ENCODE results near the gene PLEKHG4B.
A peak's percentile ranks its signal among the peaks of the same experiment; 100 is the strongest.
"Not testable (repeated sequence)": the region's sequence is repeated elsewhere in the genome, so short reads cannot be mapped to it uniquely, and the experiment has no call there.

PLEKHG4B gene

DNA sequence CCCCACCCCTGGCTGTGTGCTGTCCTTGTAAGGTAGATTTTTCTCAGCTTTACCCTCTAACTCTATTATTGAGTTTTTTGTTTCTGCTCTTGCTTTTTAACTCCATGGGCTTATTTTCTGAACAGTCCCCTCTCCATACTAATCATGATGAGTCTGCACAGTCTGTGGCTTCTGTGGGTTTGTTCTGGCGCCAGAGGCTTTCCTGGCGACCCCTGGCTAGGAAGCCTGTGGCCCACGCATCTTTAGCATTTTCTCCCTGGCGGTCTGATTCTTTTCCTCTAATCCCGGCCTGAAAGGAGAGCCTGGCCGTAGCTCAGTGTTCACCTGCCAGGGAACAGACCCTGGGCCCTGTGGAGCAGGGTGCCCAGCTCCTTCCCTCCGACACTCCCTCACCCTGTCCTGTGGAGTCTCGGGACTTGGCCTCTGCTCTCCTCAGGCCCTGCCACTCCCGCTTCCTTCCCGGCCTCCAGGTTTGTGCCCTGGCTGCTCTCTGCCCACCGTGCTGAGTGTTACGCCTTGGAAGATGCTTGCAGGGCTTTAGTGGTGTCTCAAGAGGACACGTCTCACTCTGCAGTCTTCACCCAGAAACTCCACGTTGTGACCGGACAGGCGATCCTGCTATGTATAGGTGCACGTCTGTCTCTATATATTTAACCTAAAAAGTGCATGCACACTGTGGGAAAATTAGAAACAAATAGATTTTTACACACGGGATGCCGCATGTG lies 67.6 kb downstream of the PLEKHG4B start:
- DNase-seq: no peak

DNA sequence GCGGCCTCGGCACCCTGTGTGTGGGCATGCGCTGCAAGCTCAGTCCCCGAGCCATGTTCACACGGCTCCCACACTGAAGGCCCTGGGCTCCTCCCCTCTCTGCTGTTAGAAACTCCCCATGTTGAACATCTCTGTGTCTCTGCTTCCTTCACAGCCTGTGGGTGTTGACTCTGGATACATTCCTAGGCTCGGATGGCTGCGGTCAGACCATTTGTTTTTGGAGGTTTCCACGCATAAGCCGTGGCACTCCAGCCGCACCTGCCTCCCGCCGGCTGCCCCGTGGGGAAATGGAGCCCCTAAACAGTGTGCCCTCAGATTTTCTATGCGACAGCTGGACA lies 68.2 kb downstream of the PLEKHG4B start:
- DNase-seq: no peak

DNA sequence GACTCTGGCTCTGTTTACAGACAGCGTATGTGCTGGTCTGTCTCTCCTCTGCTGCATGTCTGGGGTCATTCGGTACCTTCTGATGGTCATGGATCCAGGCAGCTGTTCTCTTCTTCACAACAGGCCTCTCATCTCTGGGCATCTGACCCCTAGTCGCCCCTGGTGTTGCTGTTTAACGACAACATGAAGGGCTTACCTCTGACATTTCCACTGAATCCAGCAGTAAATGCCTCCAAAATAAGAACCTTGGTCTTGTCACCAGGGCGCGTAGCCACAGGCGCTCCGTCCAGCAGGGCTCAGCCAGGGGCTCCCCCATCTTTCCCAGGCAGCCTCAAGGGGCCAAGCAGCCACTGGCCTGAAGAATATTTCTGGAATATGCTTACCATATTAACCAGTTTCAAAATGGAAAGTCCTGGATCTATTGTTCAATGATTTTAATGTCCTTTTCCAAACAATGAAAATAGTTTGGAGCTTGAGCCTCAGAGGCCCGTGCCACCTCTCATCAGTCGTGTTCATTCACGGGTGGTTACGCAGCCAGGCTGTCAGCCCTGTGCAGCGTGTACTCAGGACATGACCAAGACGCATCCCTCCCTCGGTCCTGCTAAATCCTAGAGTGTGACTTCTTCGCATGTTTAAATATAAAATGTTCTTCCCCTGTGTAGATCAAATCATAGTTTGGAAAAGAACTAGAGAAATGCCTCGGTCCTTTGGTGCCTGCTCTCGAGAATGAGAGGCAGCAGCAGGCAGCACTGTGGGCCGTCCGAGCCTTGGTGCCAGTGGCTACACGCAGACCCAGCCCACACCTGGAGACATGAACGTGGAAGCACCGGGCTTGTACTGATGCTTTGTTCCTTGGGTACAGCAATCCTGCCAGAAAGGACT lies 69.2 kb downstream of the PLEKHG4B start:
- no peak for DNase-seq

DNA sequence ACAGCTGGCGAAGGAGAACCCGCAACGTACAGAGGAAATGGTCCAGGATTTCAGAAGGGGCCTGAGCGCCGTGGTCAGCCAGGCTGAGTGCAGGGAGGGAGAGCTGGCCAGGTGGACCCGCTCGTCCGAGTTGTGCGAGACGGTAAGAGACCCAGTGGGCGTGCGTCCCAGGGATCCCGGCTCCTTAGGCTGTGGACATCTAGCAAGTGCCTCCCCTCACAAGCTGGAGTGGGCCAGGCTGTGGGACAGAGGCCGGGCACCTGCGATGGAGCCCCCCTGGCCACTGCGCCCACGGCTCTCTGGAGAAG lies 69.8 kb downstream of the PLEKHG4B start:
- DNase-seq: no peak

DNA sequence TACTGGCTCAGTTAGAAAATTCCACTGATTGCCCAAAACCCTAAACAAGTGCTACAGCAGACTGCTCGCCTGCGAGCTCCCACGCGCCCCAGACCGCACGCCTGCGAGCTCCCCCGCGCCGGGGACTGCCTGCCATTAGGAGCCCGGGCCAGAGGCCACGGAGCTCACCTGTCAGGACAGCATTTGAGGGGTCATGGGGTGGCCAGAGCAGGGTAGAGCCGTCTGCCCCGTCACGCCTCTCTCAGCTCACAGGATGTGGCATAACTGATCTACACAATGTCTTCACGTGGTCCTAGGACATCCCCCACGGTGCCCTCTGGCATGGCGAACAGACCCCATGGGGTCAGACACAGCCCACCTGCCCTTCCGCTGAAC lies 70.2 kb downstream of the PLEKHG4B start:
- no peak for DNase-seq

DNA sequence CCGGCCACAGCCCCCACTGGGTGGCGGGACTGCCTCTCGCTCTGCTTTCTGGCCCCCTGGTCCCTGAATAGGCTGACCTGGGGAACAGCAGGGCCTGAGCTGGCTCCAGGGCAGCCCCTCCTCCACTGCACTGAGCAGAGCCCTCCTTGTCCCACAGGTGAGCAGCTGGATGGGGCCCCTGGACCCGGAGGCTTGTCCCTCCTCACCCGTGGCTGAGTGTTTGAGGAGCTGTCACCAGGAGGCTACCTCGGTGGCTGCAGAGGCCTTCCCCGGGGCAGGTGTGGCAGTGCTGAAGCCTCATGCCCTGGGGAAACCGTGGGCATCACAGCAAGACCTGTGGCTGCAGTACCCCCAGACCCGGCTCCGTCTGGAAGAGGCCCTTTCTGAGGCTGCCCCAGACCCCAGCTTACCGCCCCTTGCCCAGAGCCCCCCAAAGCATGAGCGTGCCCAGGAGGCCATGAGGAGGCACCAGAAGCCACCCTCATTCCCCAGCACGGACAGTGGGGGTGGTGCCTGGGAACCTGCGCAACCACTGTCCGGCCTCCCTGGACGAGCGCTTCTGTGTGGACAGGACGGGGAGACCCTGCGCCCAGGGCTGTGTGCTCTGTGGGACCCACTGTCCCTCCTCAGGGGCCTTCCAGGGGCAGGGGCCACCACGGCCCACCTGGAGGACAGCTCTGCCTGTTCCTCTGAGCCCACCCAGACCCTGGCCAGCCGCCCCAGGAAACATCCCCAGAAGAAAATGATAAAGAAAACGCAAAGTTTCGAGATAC lies 70.8 kb downstream of the PLEKHG4B start:
- DNase-seq: no peak

DNA sequence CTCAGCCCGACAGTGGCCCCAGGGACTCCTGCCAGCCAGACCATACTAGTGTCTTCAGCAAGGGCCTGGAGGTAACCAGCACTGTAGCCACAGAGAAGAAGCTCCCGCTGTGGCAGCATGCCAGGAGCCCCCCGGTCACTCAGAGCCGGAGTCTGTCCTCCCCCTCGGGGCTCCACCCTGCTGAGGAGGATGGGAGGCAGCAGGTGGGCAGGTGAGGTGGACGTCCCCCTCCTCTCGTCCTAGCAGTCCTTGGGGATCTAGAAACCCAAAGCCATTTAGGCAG lies 71.3 kb downstream of the PLEKHG4B start:
- DNase-seq: no peak

DNA sequence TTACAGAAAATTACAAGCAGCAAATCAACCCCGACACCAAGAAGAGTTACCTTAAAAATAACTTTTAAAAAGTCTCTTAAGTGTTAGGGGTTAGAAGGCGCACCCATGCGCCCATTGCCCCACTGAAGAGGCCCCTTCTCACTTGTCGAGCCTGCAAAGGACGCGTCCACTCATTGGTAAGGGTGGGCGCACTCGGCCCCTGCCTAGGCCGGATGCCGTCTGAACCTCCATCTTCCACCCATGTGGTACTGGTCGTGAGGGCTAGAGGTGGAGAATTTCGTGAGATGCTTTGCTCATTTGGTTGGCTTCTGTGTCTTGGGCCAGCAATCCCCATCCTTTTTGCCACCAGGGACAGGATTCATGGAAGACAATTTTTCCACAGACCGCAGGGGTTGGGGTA lies 71.9 kb downstream of the PLEKHG4B start:
- DNase-seq: no peak

DNA sequence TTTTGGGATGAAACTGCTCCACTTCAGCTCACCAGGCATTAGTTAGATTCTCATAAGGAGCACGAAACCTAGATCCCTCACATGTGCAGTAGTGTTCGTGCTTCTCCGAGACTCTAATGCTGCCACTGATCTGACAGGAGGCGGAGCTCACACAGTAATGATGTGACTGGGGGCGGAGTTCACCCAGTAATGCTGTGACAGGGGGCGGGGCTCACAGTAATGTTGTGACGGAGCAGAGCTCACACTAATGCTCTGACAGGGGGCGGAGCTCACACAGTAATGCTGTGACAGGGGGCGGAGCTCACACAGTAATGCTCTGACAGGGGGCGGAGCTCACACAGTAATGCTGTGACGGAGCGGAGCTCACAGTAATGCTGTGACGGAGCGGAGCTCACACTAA lies 72.3 kb downstream of the PLEKHG4B start:
- peak; percentile 13 for DNase-seq

DNA sequence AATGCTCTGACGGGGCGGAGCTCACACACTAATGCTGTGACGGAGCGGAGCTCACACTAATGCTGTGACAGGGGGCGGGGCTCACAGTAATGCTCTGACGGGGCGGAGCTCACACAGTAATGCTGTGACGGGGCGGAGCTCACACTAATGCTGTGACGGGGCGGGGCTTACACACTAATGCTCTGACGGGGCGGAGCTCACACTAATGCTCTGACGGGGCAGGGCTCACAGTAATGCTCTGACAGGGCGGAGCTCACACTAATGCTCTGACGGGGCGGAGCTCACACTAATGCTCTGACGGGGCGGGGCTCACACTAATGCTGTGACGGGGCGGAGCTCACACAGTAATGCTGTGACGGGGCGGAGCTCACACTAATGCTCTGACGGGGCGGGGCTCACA lies 72.8 kb downstream of the PLEKHG4B start:
- DNase-seq: not testable (repeated sequence)

DNA sequence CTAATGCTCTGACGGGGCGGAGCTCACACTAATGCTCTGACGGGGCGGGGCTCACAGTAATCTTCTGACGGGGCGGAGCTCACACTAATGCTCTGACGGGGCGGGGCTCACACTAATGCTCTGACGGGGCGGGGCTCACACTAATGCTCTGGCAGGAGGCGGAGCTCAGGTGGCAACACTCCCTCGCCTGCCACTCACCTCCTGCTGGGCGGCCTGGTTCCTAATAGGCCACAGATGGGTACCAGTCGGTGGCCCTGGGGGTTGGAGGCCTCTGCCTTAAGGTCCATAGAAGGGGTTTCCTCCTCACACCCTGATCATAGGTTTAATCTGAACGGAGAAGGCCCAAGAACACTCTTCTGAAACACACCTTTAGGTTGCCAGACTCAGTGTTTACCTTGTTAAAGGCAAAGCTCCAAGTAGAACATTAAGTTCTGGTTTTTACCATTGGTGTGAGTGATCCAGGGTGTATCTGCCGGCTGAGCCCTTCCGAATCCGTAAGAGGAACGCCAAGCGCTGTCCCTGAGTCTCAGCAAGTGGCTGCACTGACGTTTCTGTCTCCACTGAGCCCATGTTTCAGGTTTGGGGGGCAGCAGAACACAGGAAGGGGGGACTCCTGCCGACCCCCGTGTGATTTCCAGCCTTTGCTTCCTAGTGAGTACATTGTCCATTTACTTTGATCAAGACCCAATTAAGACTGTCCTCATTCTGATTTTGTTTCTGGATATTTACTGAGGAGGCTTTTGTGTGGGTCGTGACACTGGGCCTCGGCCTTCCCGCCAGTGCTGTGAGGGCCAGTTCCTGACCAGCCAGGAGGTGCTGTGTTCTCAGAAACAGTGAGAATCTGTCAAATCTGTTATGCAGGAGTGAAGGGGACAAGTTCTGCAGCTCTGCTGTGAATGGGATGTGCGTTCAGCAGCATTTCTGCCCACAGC lies 74.7 kb downstream of the PLEKHG4B start:
- no peak for DNase-seq

DNA sequence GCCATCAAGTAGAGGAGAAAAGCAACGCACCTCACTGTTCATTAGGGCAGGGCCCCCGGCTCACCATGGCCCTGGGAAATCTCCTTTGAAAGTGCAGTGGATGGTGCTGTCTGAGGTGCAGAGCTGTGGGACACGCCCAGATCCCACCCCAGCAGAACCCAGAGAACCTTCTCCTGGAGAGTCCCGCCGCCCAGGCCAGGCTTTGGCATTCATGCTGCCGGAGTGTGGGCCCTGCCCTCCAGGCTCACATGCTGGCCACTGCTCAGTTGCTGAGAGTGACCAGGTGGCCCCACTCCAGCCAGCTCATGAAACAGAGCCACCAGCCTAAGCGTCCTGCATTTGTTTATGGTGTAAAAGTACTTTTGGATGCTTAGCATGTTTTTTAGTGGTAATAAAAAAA lies 75.5 kb downstream of the PLEKHG4B start:
- no peak for DNase-seq

DNA sequence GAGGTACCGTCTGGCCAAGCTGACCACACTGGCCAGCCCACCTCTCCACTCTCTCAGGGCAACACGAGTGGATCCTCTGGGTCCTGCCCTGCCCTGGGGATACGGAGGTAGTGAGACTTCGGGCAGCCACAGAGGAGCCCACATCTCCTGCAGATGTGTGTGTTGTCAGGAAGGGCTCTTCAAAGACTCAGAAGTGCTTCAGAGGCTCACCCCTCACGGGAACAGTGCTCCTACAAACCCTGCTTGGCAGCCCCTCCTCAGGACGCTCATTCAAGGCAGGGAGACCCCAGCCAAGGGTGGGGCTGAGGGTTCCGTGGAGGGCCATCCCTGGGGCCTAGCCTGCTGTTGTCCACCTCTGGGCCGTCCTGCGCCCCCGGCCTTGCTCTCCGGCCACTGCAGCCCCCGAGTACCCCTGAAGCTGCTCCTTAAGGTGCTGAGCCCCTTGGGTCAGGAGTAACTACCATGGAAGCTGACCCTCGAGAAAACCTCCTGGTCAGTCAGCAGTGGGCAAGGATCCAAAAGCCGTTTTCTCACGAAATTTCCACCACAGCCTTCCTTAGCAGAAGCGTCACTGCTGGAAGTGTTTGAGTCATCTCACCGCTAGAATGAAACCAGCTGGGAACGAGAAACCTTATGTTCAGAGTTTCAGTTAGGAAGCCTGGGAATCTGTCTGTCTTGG lies 76.2 kb downstream of the PLEKHG4B start:
- no peak for DNase-seq

DNA sequence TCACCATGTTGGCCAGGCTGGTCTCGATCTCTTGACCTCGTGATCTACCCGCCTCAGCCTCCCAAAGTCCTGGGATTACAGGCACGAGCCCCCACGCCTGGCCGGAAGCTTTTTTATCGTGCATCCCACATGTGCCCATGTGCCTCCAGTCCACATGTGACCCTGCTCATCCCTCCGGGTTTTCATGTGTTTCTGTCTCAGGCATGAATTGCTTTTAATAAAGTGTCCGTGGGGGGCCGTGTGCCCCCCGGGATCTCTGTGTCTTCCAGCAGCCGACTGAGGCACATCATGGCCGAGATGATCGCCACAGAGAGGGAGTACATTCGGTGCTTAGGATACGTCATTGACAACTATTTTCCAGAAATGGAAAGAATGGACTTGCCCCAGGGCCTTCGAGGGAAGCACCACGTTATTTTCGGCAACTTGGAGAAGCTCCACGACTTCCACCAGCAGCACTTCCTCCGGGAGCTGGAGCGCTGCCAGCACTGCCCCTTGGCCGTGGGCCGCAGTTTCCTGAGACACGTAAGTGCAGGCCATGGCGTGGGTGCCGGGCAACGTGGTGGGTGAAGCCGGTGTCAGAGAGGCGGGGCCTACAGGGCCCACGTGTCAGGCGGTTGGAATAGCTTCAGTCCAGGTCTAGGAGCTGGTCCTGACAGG lies 77.2 kb downstream of the PLEKHG4B start:
- no peak for DNase-seq

DNA sequence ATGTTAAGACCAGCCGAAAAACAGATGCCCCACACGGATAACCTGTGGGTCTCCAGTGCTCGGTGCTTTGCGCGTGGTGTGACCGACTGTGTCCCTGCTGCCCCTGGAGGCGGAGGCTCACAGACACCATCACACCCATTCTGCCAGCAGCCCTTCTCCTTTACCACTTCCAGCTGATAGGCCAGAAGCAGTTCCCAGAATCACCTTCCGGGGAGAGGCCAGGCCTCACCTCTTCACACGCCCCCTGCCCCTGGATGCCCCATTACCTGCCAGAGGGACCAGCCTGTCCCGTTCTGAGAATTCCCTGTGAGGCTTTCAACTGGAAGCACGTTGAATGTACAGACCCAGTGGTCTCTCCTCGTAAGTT lies 77.7 kb downstream of the PLEKHG4B start:
- no peak for DNase-seq

DNA sequence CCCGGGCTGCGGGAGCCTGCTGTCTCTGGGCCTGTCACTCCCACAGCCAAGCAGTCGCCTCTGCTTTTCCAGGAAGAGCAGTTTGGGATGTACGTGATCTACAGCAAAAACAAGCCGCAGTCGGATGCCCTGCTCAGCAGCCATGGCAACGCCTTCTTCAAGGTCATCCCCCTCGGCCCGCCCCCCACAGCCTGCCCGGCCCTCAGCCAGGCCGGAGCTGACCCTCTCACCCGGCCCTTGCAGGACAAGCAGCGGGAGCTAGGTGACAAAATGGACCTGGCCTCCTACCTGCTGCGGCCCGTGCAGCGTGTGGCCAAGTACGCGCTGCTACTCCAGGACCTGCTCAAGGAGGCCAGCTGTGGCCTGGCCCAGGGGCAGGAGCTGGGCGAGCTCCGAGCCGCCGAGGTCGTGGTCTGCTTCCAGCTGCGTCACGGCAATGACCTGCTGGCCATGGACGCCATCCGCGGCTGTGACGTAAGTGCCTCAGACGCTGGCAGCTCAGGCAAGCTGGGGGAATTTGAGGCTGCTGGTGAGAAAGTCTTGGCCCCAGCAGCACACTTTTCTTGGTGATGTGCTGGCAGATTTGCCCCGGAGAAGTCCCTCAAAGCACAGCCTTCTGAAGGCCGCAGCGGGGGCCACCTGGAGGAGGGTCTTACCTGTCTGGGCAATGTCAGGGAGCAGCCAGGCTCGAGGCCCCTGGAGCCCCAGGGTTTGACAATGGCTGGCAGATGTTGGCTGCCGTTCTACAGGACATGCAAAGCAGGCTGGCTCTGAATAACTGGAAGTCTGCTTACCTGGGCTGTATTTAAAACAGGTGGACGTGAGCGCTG lies 79.2 kb downstream of the PLEKHG4B start:
- DNase-seq: no peak

DNA sequence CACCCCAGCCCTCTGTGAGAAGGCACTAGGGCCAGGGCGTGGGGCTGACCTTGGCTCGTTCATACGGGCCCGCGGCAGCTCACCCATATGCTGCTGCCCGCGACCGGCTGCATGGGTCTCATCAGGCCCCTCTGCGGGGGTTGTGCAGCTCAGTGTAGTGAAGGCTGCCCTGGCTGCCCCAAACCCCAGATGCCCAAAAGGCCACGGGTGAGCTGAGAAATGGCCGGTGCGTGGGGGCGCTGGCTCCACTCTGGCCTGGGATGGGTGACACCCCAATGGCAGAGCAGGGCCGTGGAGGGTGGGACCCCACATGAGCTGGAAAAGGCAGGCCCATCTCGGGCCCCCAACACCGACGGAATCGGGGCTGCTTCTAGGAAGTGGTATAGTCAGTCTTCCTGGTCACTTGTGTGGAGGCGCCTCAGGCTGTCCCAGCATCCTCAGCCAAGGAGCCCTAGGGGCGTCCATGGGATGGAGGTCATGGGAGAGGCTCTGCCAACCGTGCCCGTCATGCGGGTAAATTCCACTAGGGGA lies 79.9 kb downstream of the PLEKHG4B start:
- DNase-seq: no peak

DNA sequence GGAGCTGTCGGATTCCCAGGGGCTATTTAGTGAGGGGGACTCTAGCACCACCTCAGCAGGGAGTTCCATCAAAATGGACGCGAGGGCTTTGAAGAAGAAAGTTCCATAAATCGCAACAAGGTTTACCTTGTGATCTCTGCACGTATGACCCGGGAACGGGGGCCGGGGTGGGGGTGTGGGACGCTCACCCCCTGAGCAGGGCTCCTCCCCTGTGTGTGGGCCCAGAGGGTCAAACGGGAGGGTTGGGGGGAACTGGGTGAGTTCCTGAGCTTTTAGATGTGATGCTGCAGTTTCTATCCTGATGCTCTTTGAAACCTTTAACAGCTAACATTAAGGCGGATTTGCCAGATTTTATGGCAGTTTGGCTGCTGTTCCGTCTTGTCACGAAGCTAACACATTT lies 80.5 kb downstream of the PLEKHG4B start:
- no peak for DNase-seq

DNA sequence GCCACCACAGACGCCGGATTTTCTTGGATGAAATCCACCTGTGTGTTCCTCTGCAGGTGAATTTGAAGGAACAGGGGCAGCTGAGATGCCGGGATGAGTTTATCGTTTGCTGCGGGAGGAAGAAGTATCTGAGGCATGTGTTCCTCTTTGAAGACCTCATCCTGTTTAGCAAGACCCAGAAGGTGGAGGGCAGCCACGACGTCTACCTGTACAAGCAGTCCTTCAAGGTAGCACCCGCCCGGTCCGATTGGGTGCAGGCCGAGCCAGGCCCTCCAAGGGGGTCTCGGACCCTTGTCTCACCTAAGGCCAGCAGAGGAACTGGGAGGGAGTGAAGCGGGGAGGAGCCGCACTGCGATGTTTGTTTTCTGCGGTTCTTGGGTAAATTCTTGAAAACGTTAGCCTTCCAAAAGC lies 80.9 kb downstream of the PLEKHG4B start:
- DNase-seq: no peak

DNA sequence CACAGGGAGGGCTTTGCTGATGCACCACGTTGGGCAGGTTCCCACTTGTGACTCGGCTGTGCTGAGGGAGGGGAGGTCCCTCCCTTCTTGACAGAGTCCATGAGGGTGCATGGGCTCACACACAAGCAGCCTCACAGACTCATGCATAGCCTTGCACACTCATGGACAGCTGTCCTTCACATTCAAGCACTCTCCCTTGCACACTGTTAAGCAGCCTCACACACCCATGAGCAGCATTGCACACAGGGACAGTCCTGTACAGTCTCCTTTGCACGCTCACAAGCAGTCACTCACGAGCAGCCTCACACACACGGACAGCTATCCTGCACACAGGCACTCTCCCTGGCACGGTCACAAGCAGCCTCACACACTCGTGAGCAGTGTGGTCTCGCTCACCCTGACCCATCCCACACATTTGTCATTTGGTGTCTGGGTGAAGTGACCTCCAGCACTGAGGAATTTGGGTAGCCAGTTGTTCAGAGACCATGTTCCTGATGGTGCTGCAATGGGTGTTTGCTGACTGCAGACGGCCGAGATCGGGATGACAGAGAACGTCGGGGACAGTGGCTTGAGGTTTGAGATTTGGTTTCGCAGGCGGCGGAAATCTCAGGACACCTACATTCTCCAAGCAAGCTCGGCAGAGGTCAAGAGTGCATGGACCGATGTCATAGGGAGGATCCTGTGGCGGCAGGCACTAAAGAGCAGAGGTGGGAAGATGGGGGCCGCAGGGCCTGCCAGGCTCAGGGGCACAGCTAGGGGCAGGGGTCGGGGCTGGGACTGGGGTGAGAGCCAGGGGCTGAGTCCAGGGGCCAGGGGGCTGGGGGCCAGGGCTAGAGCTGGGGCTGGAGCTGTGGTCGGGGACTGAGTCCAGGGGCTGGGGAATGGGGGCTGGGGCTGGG lies 81.7 kb downstream of the PLEKHG4B start:
- no peak for DNase-seq
